ENCODE measurements around the gene LPAR2. TPM values are rescaled to one million over a fixed set of nuclear protein-coding genes. Genes with fewer than 3 reads are reported as not detected.

Gene LPAR2
- total and polyA plus RNA-seq, 2 of the 13 experiments (the other 11 are each of a cell fraction or from before 2014, with no cell fraction given), result 0.86 to 3.6 TPM

- TF ChIP-seq ZGPAT (CRISPR knock-in tag; IDR thresholded peaks at IDR 0.05) (peak; percentile 49), SP2 (CRISPR knock-in tag; IDR thresholded peaks at IDR 0.05) (peak; percentile 65), ZBTB10 (CRISPR knock-in tag; IDR thresholded peaks at IDR 0.05; ENCODE audit: borderline replicate concordance) (0 out of 2 replicates have a peak, but pooled peaks have one; percentile 8), TFDP2 (CRISPR knock-in tag; IDR thresholded peaks at IDR 0.05) (0 out of 2 replicates have a peak, but pooled peaks have one; percentile 33), ZNF343 (CRISPR knock-in tag; IDR thresholded peaks at IDR 0.05) (no peak), MED8 (CRISPR knock-in tag; IDR thresholded peaks at IDR 0.05; ENCODE audit: insufficient replicate concordance) (peak; percentile 51), PHF8 (CRISPR knock-in tag; IDR thresholded peaks at IDR 0.05) (peak; percentile 71), FOXK1 (CRISPR knock-in tag; IDR thresholded peaks at IDR 0.05; ENCODE audit: borderline replicate concordance, low read depth) (peak; percentile 16; the same call in 1 of the 2 replicates), MYNN (CRISPR knock-in tag; IDR thresholded peaks at IDR 0.05; ENCODE audit: low read depth) (no peak), DNMT1 (CRISPR knock-in tag; IDR thresholded peaks at IDR 0.05) (0 out of 2 replicates have a peak, but pooled peaks have one; percentile 9), MXI1 (IDR thresholded peaks at IDR 0.05; ENCODE audit: borderline replicate concordance, low read depth, low read length) (peak; percentile 58; the same call in 1 of the 3 replicates), TFE3 (CRISPR knock-in tag; IDR thresholded peaks at IDR 0.05) (no peak), REL (CRISPR knock-in tag; conservative IDR thresholded peaks at IDR 0.05) (no peak), KDM6A (CRISPR knock-in tag; IDR thresholded peaks at IDR 0.05; ENCODE audit: low read depth) (no peak), NR2F2 (IDR thresholded peaks at IDR 0.05; ENCODE audit: borderline replicate concordance, low read depth) (no peak), ZNF362 (CRISPR knock-in tag; IDR thresholded peaks at IDR 0.05; ENCODE audit: borderline replicate concordance) (peak; percentile 68; the same call in 1 of the 2 replicates), DRAP1 (CRISPR knock-in tag; IDR thresholded peaks at IDR 0.05) (peak; percentile 47; the same call in 1 of the 2 replicates), CREB3 (CRISPR knock-in tag; IDR thresholded peaks at IDR 0.05) (peak; percentile 77; the same call in 1 of the 2 replicates)
Measured at GRCh38 chr19:19663256-19664120, 35.5 kb upstream of the LPAR2 start, which contains the start of gene ATP13A1 (continued).

Measured in HepG2 (cell line).